DND-41 (cell line): ENCODE results near the gene WDFY3.

ENCODE experiments used
- ATAC-seq: fragments of 200-7000 bp; cut with Tn5 transposase; 3 replicates; pipeline ENCODE4 v1.9.1; 2021; ENCODE audit warnings: low read depth; ENCODE audit not compliant: insufficient read depth
- DNase-seq: peaks from one replicate; pipeline ENCODE4 v3.0.0-alpha.2; 2020
- H2AFZ ChIP-seq: 2 replicates; pipeline ENCODE4 v1.6.0; 2012; ENCODE audit warnings: low read depth, low read length
- H3K27ac ChIP-seq: 2 replicates; pipeline ENCODE4 v1.5.1; 2012; ENCODE audit warnings: low read length, inconsistent platforms
- H3K27me3 ChIP-seq: fragments of 200-600 bp; sonication (generic); 2 replicates; pipeline ENCODE4 v1.6.0; 2012; ENCODE audit warnings: low read length, mild to moderate bottlenecking, inconsistent platforms; ENCODE audit not compliant: insufficient read depth, poor library complexity
- H3K36me3 ChIP-seq: 2 replicates; pipeline ENCODE4 v1.5.1; 2012; ENCODE audit warnings: low read length, inconsistent platforms; ENCODE audit not compliant: insufficient read depth
- H3K4me1 ChIP-seq: 2 replicates; pipeline ENCODE4 v1.5.1; 2012; ENCODE audit warnings: mild to moderate bottlenecking, low read length; ENCODE audit not compliant: insufficient read depth
- H3K4me2 ChIP-seq: 2 replicates; pipeline ENCODE4 v1.6.0; 2012; ENCODE audit warnings: mild to moderate bottlenecking, moderate library complexity, low read length, inconsistent platforms; ENCODE audit not compliant: insufficient read depth
- H3K4me3 ChIP-seq, 2 experiments: fragments of 200-600 bp in 1 of 2; shearing (Covaris generic) in 1 of 2; 2 replicates each; pipeline ENCODE4 v1.5.1; 2012 to 2016; ENCODE audit warnings: inconsistent platforms in 2 of 2, low read length in 2 of 2, mild to moderate bottlenecking in 2 of 2, low read depth in 1 of 2, moderate library complexity in 1 of 2
- H3K79me2 ChIP-seq: 2 replicates; pipeline ENCODE4 v1.6.0; 2012; ENCODE audit warnings: low read length, inconsistent platforms; ENCODE audit not compliant: insufficient read depth
- H3K9ac ChIP-seq: 2 replicates; pipeline ENCODE4 v1.6.0; 2012; ENCODE audit warnings: low read depth, mild to moderate bottlenecking, inconsistent platforms, low read length, moderate library complexity
- H3K9me3 ChIP-seq: 2 replicates; pipeline ENCODE4 v1.5.1; 2012; ENCODE audit warnings: low read length, moderate library complexity, mild to moderate bottlenecking, inconsistent platforms; ENCODE audit not compliant: insufficient read depth, severe bottlenecking
- H4K20me1 ChIP-seq: 2 replicates; pipeline ENCODE4 v1.6.0; 2012; ENCODE audit warnings: low read length; ENCODE audit not compliant: insufficient read depth
- EZH2 ChIP-seq: IDR thresholded peaks from 3 replicates; pipeline ENCODE4 v1.6.1; 2012; ENCODE audit warnings: borderline replicate concordance, low read depth, mild to moderate bottlenecking, moderate library complexity, low read length, inconsistent platforms; ENCODE audit not compliant: severe bottlenecking
- TF ChIP-seq, protein P1 (sequence below): IDR thresholded peaks from 2 replicates; pipeline ENCODE4 v1.5.1; 2012; ENCODE audit warnings: borderline replicate concordance, low read length, moderate library complexity, mild to moderate bottlenecking; ENCODE audit not compliant: poor library complexity, severe bottlenecking; ENCODE audit errors: extremely low read depth

WDFY3 gene

DNA sequence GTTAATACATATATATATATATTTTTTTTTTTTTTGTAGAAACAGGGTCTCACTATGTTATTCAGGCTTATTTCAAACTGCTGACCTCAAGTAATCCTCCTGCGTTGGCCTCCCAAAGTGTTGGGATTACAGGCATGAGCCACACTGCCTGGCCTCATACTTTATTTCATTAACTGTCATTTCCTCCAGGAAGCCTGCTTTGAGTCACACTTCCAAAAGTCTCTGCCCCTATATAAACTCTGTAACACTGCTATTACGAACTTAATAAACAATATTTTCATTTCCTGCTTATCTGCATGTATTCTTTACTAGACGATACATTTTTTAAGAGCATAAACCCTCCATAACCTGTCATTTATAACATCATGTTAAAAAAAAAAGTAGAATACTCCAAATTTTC is 167.2 kb downstream of the WDFY3 start:
- Histone ChIP-seq H3K4me1 (no peaks in the 10 kb centered on the region), H3K9me3 (no peaks in the 10 kb centered on the region), H3K4me2 (no peak overlapping the region), H3K4me3 (no peak overlapping the region), H2AFZ (no peak overlapping the region), H3K9ac (no peak overlapping the region), H4K20me1 (no peaks in the 10 kb centered on the region), H3K36me3 (no peaks in the 10 kb centered on the region), H3K27me3 (no peaks in the 10 kb centered on the region), H3K79me2 (no peaks in the 10 kb centered on the region), H3K27ac (no peak overlapping the region)
- ATAC-seq: no peak
- no peak for TF ChIP-seq EZH2
- TF ChIP-seq, protein P1, sequence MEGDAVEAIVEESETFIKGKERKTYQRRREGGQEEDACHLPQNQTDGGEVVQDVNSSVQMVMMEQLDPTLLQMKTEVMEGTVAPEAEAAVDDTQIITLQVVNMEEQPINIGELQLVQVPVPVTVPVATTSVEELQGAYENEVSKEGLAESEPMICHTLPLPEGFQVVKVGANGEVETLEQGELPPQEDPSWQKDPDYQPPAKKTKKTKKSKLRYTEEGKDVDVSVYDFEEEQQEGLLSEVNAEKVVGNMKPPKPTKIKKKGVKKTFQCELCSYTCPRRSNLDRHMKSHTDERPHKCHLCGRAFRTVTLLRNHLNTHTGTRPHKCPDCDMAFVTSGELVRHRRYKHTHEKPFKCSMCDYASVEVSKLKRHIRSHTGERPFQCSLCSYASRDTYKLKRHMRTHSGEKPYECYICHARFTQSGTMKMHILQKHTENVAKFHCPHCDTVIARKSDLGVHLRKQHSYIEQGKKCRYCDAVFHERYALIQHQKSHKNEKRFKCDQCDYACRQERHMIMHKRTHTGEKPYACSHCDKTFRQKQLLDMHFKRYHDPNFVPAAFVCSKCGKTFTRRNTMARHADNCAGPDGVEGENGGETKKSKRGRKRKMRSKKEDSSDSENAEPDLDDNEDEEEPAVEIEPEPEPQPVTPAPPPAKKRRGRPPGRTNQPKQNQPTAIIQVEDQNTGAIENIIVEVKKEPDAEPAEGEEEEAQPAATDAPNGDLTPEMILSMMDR: no peak
- no peak for DNase-seq

DNA sequence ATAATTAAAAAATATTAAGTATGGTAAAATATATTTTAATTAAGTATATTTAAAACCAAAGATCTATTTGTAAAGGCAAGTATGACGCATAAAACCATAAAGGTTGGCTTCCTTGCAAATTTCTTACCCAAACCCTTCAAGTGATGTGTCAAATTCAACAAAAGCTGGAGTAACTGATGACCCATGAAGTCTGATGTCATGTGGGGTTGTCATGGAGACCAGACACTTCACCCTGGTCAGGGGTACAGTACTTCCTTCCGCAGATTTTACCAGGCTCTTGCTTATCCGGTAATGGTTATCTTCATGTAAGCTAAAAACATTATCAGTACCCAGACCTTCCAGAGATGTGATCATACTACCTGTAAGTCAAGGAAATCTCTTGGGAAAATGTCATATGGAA is 170.1 kb downstream of the WDFY3 start:
- no peak for ATAC-seq
- Histone ChIP-seq H3K4me3 (no peak overlapping the region), H3K27ac (no peak overlapping the region), H3K4me2 (no peak overlapping the region), H3K36me3 (no peaks in the 10 kb centered on the region), H3K4me1 (no peaks in the 10 kb centered on the region), H3K27me3 (no peaks in the 10 kb centered on the region), H4K20me1 (no peaks in the 10 kb centered on the region), H3K79me2 (no peaks in the 10 kb centered on the region), H2AFZ (no peak overlapping the region), H3K9me3 (no peaks in the 10 kb centered on the region), H3K9ac (no peak overlapping the region)
- no peak for DNase-seq
- TF ChIP-seq, protein P1: no peak
- TF ChIP-seq EZH2: no peak

DNA sequence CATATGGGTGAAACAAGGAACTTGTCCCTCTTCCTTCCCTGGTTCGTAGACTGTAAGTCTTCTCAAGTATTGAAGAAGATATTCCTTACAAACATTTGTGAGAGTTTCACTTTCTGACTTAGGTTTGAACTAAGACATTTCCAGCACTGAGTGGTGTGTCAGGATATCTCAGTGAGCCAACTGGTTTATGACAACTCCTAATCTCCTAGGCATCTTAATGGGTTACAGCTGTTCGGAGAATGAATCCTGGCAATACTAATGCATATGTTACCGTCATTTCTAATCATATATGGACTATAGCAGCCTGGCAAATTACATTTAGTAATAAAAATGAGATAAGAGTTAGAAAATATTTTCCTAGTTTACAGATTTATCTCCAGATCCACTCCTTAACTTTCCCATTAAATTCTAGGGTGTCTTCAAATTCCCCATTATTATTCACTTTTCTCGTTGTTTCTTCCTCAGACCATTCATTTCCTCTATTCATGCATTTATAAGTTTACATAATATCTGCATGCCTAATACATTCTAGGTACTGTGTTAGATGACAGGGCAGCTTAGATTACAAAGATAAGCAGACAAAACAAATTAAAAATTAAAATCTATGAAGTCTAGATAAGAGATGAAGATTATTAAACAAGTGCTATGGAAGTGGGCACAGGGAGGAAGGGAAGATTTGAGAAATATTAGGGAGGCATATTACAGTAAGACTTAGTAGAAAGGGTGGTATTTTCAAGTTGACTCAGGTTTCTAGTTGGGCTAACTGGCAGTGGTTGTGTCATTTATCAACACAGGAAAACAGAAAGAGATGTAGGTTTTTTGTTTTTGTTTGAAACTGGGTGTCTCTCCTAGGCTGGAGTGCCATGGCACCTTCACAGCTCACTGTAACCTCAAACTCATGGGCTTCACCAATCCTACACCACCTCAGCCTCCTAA is 173.9 kb downstream of the WDFY3 start:
- Histone ChIP-seq H3K27me3 (no peaks in the 10 kb centered on the region), H4K20me1 (no peaks in the 10 kb centered on the region), H3K4me3 (no peak overlapping the region), H3K79me2 (no peaks in the 10 kb centered on the region), H3K9ac (no peak overlapping the region), H2AFZ (no peak overlapping the region), H3K4me2 (no peak overlapping the region), H3K4me1 (no peaks in the 10 kb centered on the region), H3K27ac (no peak overlapping the region), H3K9me3 (no peaks in the 10 kb centered on the region), H3K36me3 (no peaks in the 10 kb centered on the region)
- no peak for DNase-seq
- no peak for ATAC-seq
- no peak for TF ChIP-seq EZH2
- TF ChIP-seq, protein P1: no peak
